Fibroblast of lung (primary cell): Measurements from ENCODE around the gene NR2F2. TPM values are rescaled to one million over a fixed set of nuclear protein-coding genes. Genes with fewer than 3 reads are reported as not detected.

Source experiments
- DNase-seq, 2 donors: peaks; one replicate each; pipeline versions ENCODE4 v3.0.0 to v3.0.0-alpha.2; 2010; ENCODE audit warnings: low read depth in 2 of 2
- H2AFZ ChIP-seq: 2 replicates; pipeline ENCODE4 v1.5.1; 2012; ENCODE audit warnings: low read length, control low read depth, inconsistent platforms
- H3K27ac ChIP-seq: 2 replicates; pipeline ENCODE4 v1.5.1; 2011; ENCODE audit warnings: low read length, control low read depth; ENCODE audit not compliant: insufficient read depth
- H3K27me3 ChIP-seq: 2 replicates; pipeline ENCODE4 v1.5.1; 2011; ENCODE audit warnings: mild to moderate bottlenecking, low read length; ENCODE audit not compliant: control insufficient read depth, insufficient read depth
- H3K36me3 ChIP-seq: 2 replicates; pipeline ENCODE4 v1.5.1; 2011; ENCODE audit warnings: low read length; ENCODE audit not compliant: control insufficient read depth, insufficient read depth
- H3K4me1 ChIP-seq: 2 replicates; pipeline ENCODE4 v1.5.1; 2011; ENCODE audit warnings: low read length; ENCODE audit not compliant: control insufficient read depth, insufficient read depth; ENCODE audit errors: extremely low read depth
- H3K4me2 ChIP-seq: 2 replicates; pipeline ENCODE4 v1.5.1; 2011; ENCODE audit warnings: low read length, control low read depth; ENCODE audit not compliant: insufficient read depth; ENCODE audit errors: extremely low read depth
- H3K4me3 ChIP-seq, 4 experiments: fragments of 200-600 bp in 1 of 4; sonication (generic) in 1 of 4; replicated peaks in 1 of 4; 2 replicates each; pipeline ENCODE4 v1.5.1; 2011 to 2016; ENCODE audit warnings: low read length in 4 of 4, low read depth in 3 of 4, mild to moderate bottlenecking in 3 of 4, control low read depth in 2 of 4, inconsistent platforms in 1 of 4, mixed read lengths in 1 of 4; ENCODE audit not compliant: insufficient read depth in 1 of 4; ENCODE audit errors: control extremely low read depth in 1 of 4
- H3K79me2 ChIP-seq: 2 replicates; pipeline ENCODE4 v1.5.1; 2012; ENCODE audit warnings: mild to moderate bottlenecking, low read length, inconsistent platforms; ENCODE audit not compliant: control insufficient read depth, insufficient read depth
- H3K9ac ChIP-seq: 2 replicates; pipeline ENCODE4 v1.5.1; 2011; ENCODE audit warnings: mild to moderate bottlenecking, low read length, control low read depth; ENCODE audit not compliant: insufficient read depth
- H3K9me3 ChIP-seq: 2 replicates; pipeline ENCODE4 v1.5.1; 2012; ENCODE audit warnings: low read depth, low read length; ENCODE audit not compliant: control insufficient read depth, insufficient read depth
- H4K20me1 ChIP-seq: 2 replicates; pipeline ENCODE4 v1.5.1; 2011; ENCODE audit warnings: low read length; ENCODE audit not compliant: control insufficient read depth, insufficient read depth; ENCODE audit errors: extremely low read depth
- CTCF ChIP-seq, 2 donors: IDR thresholded peaks in 1 of 2; conservative IDR thresholded peaks in 1 of 2; 1 replicate in 1 of 2; 2 replicates in 1 of 2; pipeline ENCODE4 v1.5.1; 2011 to 2012; ENCODE audit warnings: low read length in 2 of 2, control low read depth in 1 of 2, inconsistent platforms in 1 of 2, low read depth in 1 of 2, mild to moderate bottlenecking in 1 of 2
- EZH2 ChIP-seq: IDR thresholded peaks from 2 replicates; pipeline ENCODE4 v1.5.1; 2012; ENCODE audit warnings: low read length, control low read depth, mild to moderate bottlenecking; ENCODE audit errors: missing control alignments
- polyA plus RNA-seq, 2 donors: library from polyadenylated mRNA; depleted of rRNA in 1 of 2; stranded (reverse) in 1 of 2; unstranded in 1 of 2; fragments of >200 nt; gene quantifications; 2 replicates each; pipeline ENCODE4 v1.2.1, GENCODE V29; 2011 to 2012; ENCODE audit warnings: missing spikeins in 1 of 2
- total RNA-seq: library from RNA; depleted of rRNA; stranded (reverse); fragments of >200 nt; gene quantifications from 2 replicates; pipeline ENCODE4 v1.2.1, GENCODE V29; 2014

The NR2F2 gene
- total and polyA plus RNA-seq, 2 donors (not counting 1 experiment from before 2014, with no cell fraction given): 15.7 to 130 TPM

GRCh38 chr15:96298217-96298616 lies 32.3 kb upstream of the NR2F2 start:
- Histone ChIP-seq H3K27me3 (no peaks in the 10 kb centered on the region), H3K4me1 (peaks cover 6% of the 10 kb centered on the region), H3K4me3 (no peak overlapping the region), H3K4me2 (no peak overlapping the region), H3K9me3 (no peaks in the 10 kb centered on the region), H3K27ac (no peak overlapping the region), H3K9ac (no peak overlapping the region), H2AFZ (no peak overlapping the region), H4K20me1 (no peaks in the 10 kb centered on the region), H3K79me2 (no peaks in the 10 kb centered on the region), H3K36me3 (no peaks in the 10 kb centered on the region)
- TF ChIP-seq CTCF (conservative IDR thresholded peaks at IDR 0.05 in 1 of 2, IDR thresholded peaks at IDR 0.05 in 1 of 2; ENCODE audit: low read depth in 1 of 2, low read length in 2 of 2) (no peak), EZH2 (no peak)
- no peak for DNase-seq

GRCh38 chr15:96300836-96301235 lies 29.7 kb upstream of the NR2F2 start:
- peak overlapping the region; percentile 75 for H3K4me2 ChIP-seq

GRCh38 chr15:96303503-96304056 lies 26.9 kb upstream of the NR2F2 start:
- DNase-seq: no peak
- H3K4me3 ChIP-seq: no peak overlapping the region
- no peak overlapping the region for H3K27ac ChIP-seq
- H3K79me2 ChIP-seq: no peaks in the 10 kb centered on the region
- H2AFZ ChIP-seq: no peak overlapping the region
- TF ChIP-seq EZH2 (no peak), CTCF (conservative IDR thresholded peaks at IDR 0.05 in 1 of 2, IDR thresholded peaks at IDR 0.05 in 1 of 2; ENCODE audit: low read depth in 1 of 2, low read length in 2 of 2) (no peak)
- H3K4me1 ChIP-seq: peaks cover 11% of the 10 kb centered on the region
- H4K20me1 ChIP-seq: no peaks in the 10 kb centered on the region
- H3K9ac ChIP-seq: no peak overlapping the region
- no peaks in the 10 kb centered on the region for H3K27me3 ChIP-seq
- H3K9me3 ChIP-seq: no peaks in the 10 kb centered on the region
- H3K36me3 ChIP-seq: no peaks in the 10 kb centered on the region
- H3K4me2 ChIP-seq: no peak overlapping the region

More at GRCh38 chr15:96300836-96301235, 29.7 kb upstream of the NR2F2 start:
- Histone ChIP-seq H3K9ac (no peak overlapping the region), H3K4me3 (peak overlapping the region in 1 of 4 experiments; percentile 29), H3K27ac (no peak overlapping the region), H4K20me1 (no peaks in the 10 kb centered on the region), H3K9me3 (no peaks in the 10 kb centered on the region), H3K36me3 (no peaks in the 10 kb centered on the region), H2AFZ (peak overlapping the region; percentile 12), H3K79me2 (no peaks in the 10 kb centered on the region), H3K4me1 (peaks cover 6% of the 10 kb centered on the region), H3K27me3 (no peaks in the 10 kb centered on the region)
- DNase-seq: no peak
- no peak for TF ChIP-seq EZH2
- no peak for TF ChIP-seq CTCF (conservative IDR thresholded peaks at IDR 0.05 in 1 of 2, IDR thresholded peaks at IDR 0.05 in 1 of 2; ENCODE audit: low read depth in 1 of 2, low read length in 2 of 2)
